ENCODE results near the gene HSPA14.

The HSPA14 gene

GRCh38 chr10:14918964-14919363 lies 80.9 kb downstream of the HSPA14 start:
- no peak overlapping the region for H4K8ac ChIP-seq (ENCODE audit: low read depth, low read length)
- H3K27me3 ChIP-seq (ENCODE audit: insufficient read depth, low read length), result no peaks in the 10 kb centered on the region
- H2AFZ ChIP-seq (ENCODE audit: insufficient read depth, low read length, poor library complexity), result no peak overlapping the region
- no peak overlapping the region for H3K9ac ChIP-seq (ENCODE audit: low read length)
- H3K4me2 ChIP-seq (ENCODE audit: low read length), result no peak overlapping the region
- no peak overlapping the region for H2BK5ac ChIP-seq (ENCODE audit: low read depth, low read length, poor library complexity)
- no peak overlapping the region for H2BK120ac ChIP-seq (ENCODE audit: insufficient read depth, low read length, poor library complexity)
- no peak overlapping the region for H3K27ac ChIP-seq (ENCODE audit: low read depth, low read length)
- H3K14ac ChIP-seq (ENCODE audit: low read length), result no peak overlapping the region
- H3K4me1 ChIP-seq (ENCODE audit: control insufficient read depth in 1 of 2, insufficient read depth in 2 of 2, low read length in 2 of 2), result no peaks in the 10 kb centered on the region
- no CpG with 5 or more reads among the region's 3 CpGs for WGBS (ENCODE audit: extremely low coverage, insufficient coverage, insufficient read length)
- no peaks in the 10 kb centered on the region for H3K79me2 ChIP-seq (ENCODE audit: control insufficient read depth, insufficient read depth, low read length, poor library complexity)
- H3K18ac ChIP-seq (ENCODE audit: low read length), result no peak overlapping the region
- no peak overlapping the region for H3K4ac ChIP-seq (ENCODE audit: low read depth, low read length)
- no peak overlapping the region for H2BK12ac ChIP-seq (ENCODE audit: low read length)
- no peak overlapping the region for H3K23ac ChIP-seq (ENCODE audit: low read length)
- H4K12ac ChIP-seq (ENCODE audit: low read depth, low read length), result no peak overlapping the region
- H2AK5ac ChIP-seq (ENCODE audit: low read length), result no peak overlapping the region
- no peak overlapping the region for H4K91ac ChIP-seq (ENCODE audit: low read depth, low read length)
- H3K9me3 ChIP-seq (ENCODE audit: insufficient read depth, low read depth, low read length), result peaks cover 3% of the 10 kb centered on the region
- no peak overlapping the region for H3K4me3 ChIP-seq (ENCODE audit: low read depth, low read length)
- peaks cover 18 to 31% of the 10 kb centered on the region in 2 experiments for H3K36me3 ChIP-seq (ENCODE audit: control insufficient read depth in 1 of 2, insufficient read depth in 2 of 2, low read length in 2 of 2)
- H3K79me1 ChIP-seq (ENCODE audit: low read length), result no peaks in the 10 kb centered on the region
- no peak for DNase-seq
